Panc1 (cell line): ENCODE data around the gene NID2. TPM values are rescaled to one million over a fixed set of nuclear protein-coding genes. Genes with fewer than 3 reads are reported as not detected.

Experiments used
- ATAC-seq: fragments of 200-7000 bp; cut with Tn5 transposase; 2 replicates; pipeline ENCODE4 v1.9.1; 2020; ENCODE audit warnings: mild to moderate bottlenecking, moderate library complexity
- BruUV-seq: library from RNA; stranded (reverse); fragments of 400-500 nt; replicated peaks from 2 replicates; lab custom pipeline; 2021; lab: Mats Ljungman, UMichigan
- CTCF ChIA-PET: fragments of 300-600 bp; sonication (Branson Sonifier 250); formaldehyde crosslinking; loops from one replicate; lab custom pipeline; 2022; ENCODE audit warnings: antibody characterized with exemption; lab: Charles Lee
- POLR2A ChIA-PET: fragments of 300-600 bp; sonication (Branson Sonifier 250); formaldehyde crosslinking; loops from one replicate; lab custom pipeline; 2022; ENCODE audit warnings: antibody characterized with exemption; lab: Charles Lee
- DNase-seq: peaks from one replicate; pipeline ENCODE4 v3.0.0-alpha.2; 2010; ENCODE audit warnings: low read depth, low spot score
- H3K27ac ChIP-seq: 2 replicates; pipeline ENCODE4 v1.5.1; 2011; ENCODE audit warnings: mild to moderate bottlenecking, low read length, inconsistent platforms
- H3K27me3 ChIP-seq: fragments of 200-500 bp; sonication (Bioruptor generic); 2 replicates; pipeline ENCODE4 v1.6.0; 2014; ENCODE audit warnings: low read length, inconsistent platforms; ENCODE audit not compliant: control insufficient read depth, insufficient read depth
- H3K36me3 ChIP-seq: fragments of 200-500 bp; sonication (Bioruptor generic); 2 replicates; pipeline ENCODE4 v1.5.1; 2014; ENCODE audit warnings: inconsistent platforms, mild to moderate bottlenecking, low read length, moderate library complexity; ENCODE audit not compliant: control insufficient read depth, insufficient read depth
- H3K4me1 ChIP-seq: 2 replicates; pipeline ENCODE4 v1.5.1; 2011; ENCODE audit warnings: inconsistent platforms, mild to moderate bottlenecking, low read length, moderate library complexity; ENCODE audit not compliant: control insufficient read depth, insufficient read depth
- H3K4me3 ChIP-seq, 2 experiments: 2 replicates each; pipeline ENCODE4 v1.5.1; 2011 to 2012; ENCODE audit warnings: low read depth in 2 of 2, low read length in 2 of 2, mild to moderate bottlenecking in 2 of 2, inconsistent platforms in 1 of 2, moderate library complexity in 1 of 2
- H3K9me3 ChIP-seq: fragments of 200-500 bp; sonication (Bioruptor generic); 2 replicates; pipeline ENCODE4 v1.5.1; 2014; ENCODE audit warnings: low read depth, mild to moderate bottlenecking, inconsistent platforms, low read length, moderate library complexity; ENCODE audit not compliant: control insufficient read depth, insufficient read depth
- CTCF ChIP-seq: fragments of 450-650 bp; IDR thresholded peaks from 2 replicates; pipeline ENCODE4 v1.5.1; 2017; ENCODE audit warnings: mild to moderate bottlenecking
- POLR2AphosphoS5 ChIP-seq: IDR thresholded peaks from 2 replicates; pipeline ENCODE4 v1.6.1; 2012; ENCODE audit warnings: mild to moderate bottlenecking, low read depth, low read length, moderate library complexity
- REST ChIP-seq, 2 experiments: IDR thresholded peaks; 2 replicates each; pipeline ENCODE4 v1.6.1; 2011 to 2012; ENCODE audit warnings: low read depth in 2 of 2, control low read depth in 1 of 2, low read length in 1 of 2, mild to moderate bottlenecking in 1 of 2, moderate library complexity in 1 of 2; ENCODE audit not compliant: insufficient read depth in 1 of 2
- SIN3A ChIP-seq: IDR thresholded peaks from 2 replicates; pipeline ENCODE4 v1.6.1; 2012; ENCODE audit warnings: low read depth, mild to moderate bottlenecking, low read length, moderate library complexity, borderline replicate concordance; ENCODE audit not compliant: insufficient read depth
- TCF7L2 ChIP-seq: IDR thresholded peaks from 2 replicates; pipeline ENCODE4 v1.6.1; 2011; ENCODE audit warnings: mild to moderate bottlenecking, low read depth, low read length, inconsistent platforms
- in situ Hi-C: cut with HindIII; loops from 2 replicates; pipeline ENCODE4 v1.10.0; 2016; ENCODE audit warnings: low sequenced_read_pairs, low pct_unique_long_range_greater_than_20kb
- intact Hi-C: fragments of 100-400 bp; cut with micrococcal nuclease; formaldehyde crosslinking; loops from one replicate; pipeline ENCODE4 v1.10.0; 2022; ENCODE audit not compliant: unreplicated experiment
- total RNA-seq: library from RNA; stranded (reverse); gene quantifications from one replicate; pipeline ENCODE4 v1.2.1, GENCODE V29; 2021; ENCODE audit not compliant: unreplicated experiment

The NID2 gene
- total RNA-seq, 1 experiment from 2014 or later = 0.36 TPM

GRCh38 chr14:52007637-52008036 is 61.2 kb downstream of the NID2 start:
- Histone ChIP-seq H3K27me3 (no peaks in the 10 kb centered on the region), H3K9me3 (no peaks in the 10 kb centered on the region), H3K27ac (no peak overlapping the region), H3K4me1 (no peaks in the 10 kb centered on the region), H3K4me3 (no peak overlapping the region), H3K36me3 (peaks cover 25% of the 10 kb centered on the region)
- no peak for ATAC-seq
- in situ Hi-C loops (no loop called here), intact Hi-C loops (no loop called here)
- no peak for TF ChIP-seq POLR2AphosphoS5
- no peak for TF ChIP-seq TCF7L2
- no peak for TF ChIP-seq REST (IDR thresholded peaks at IDR 0.05; ENCODE audit: insufficient read depth in 1 of 2, low read depth in 2 of 2, low read length in 1 of 2)
- no peak for TF ChIP-seq CTCF
- no peak for TF ChIP-seq SIN3A
- no TSS peak for BruUV-seq
- DNase-seq = no peak
- CTCF ChIA-PET = no interaction called here
- POLR2A ChIA-PET = no interaction called here

GRCh38 chr14:52007211-52007610 is 61.6 kb downstream of the NID2 start:
- ChIA-PET POLR2A (no interaction called here), CTCF (no interaction called here)
- no peak for DNase-seq
- no peaks in the 10 kb centered on the region for H3K4me1 ChIP-seq
- H3K36me3 ChIP-seq = peaks cover 25% of the 10 kb centered on the region
- TF ChIP-seq REST (IDR thresholded peaks at IDR 0.05; ENCODE audit: insufficient read depth in 1 of 2, low read depth in 2 of 2, low read length in 1 of 2) (no peak), POLR2AphosphoS5 (no peak), TCF7L2 (no peak), SIN3A (no peak), CTCF (no peak)
- in situ Hi-C loops (no loop called here), intact Hi-C loops (no loop called here)
- H3K4me3 ChIP-seq = no peak overlapping the region
- BruUV-seq = no TSS peak
- no peaks in the 10 kb centered on the region for H3K27me3 ChIP-seq
- no peaks in the 10 kb centered on the region for H3K9me3 ChIP-seq
- H3K27ac ChIP-seq = no peak overlapping the region
- no peak for ATAC-seq
